ENCODE data around the gene CA4. TPM values are rescaled to one million over a fixed set of nuclear protein-coding genes. Genes with fewer than 3 reads are reported as not detected.
A peak's percentile ranks its signal among the peaks of the same experiment; 100 is the strongest.
"Not testable (repeated sequence)": the region's sequence is repeated elsewhere in the genome, so short reads cannot be mapped to it uniquely, and the experiment has no call there.

CA4 gene
- 13.4 TPM for total RNA-seq
- long read RNA-seq, partial matches to known transcripts = 0 of 4 reads
- long read RNA-seq, other reads (novel, unspliced or antisense) = 0 of 4 reads

DNA sequence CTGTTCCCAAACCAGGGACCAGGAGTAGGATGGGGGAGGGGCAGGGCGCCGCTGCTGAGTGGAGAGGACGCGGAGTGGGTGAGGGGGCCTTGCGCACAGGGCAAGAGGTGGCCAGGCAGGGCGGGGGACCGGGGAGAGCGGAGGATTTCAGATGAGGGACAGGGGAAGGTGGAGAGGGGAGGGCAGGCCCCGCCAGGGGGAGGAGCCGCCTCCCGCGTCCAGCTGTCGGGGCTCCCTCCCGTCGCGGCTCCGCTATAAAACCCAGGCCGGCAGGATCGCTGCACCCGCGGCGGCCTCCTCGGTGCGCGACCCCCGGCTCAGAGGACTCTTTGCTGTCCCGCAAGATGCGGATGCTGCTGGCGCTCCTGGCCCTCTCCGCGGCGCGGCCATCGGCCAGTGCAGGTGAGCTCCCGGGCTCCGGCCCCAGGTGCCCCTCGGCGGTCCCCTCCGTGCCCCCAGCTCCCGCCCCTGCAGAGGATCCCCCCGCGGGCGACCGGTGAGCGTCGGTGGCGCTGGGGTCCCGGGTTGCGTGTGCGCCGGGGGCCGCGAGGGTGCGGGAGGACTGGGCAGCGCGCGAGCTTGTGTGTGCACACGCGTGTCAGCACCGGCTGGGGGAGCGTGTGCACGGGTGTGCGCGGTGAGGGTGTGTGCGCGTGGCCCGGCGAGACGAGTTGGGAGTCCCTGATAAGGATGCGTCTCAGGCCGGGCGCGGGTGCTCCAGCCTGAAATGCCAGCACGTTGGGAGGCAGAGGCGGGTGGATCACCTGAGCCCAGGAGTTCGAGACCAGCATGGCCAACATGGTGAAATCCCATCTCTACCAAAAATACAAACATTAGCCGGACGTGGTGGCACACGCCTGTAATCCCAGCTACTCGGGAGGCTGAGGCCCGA is at the start of gene CA4:
CA4 (plus strand) TSS at position 283 of the 892 bp plus-strand sequence; CDS start at position 345, 62 bp downstream.
- no peak for ATAC-seq
- no peak for DNase-seq (ENCODE audit: missing footprints)
- intact Hi-C loops (cut with DNase I) = no loop called here

DNA sequence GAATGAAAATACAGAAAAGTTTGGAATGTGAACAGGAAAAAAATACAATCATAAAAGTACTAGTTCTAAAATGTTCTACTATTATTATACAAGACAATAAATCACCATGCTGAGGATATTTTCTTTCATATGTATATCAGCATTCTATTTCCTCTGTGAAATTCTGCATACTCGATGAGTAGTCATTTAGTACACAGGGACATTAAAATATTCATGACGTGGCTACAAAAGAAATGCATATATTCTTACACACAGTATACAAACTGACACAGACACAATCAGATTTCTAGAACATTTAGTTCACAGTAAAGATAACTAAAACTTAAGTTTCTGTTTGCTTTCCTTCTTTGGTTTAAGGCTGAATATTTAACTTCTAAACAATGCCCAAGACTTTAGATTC is 49.2 kb upstream of the CA4 start:
- DNase-seq (ENCODE audit: missing footprints); intact Hi-C loops (cut with DNase I); ATAC-seq: not testable (repeated sequence)

DNA sequence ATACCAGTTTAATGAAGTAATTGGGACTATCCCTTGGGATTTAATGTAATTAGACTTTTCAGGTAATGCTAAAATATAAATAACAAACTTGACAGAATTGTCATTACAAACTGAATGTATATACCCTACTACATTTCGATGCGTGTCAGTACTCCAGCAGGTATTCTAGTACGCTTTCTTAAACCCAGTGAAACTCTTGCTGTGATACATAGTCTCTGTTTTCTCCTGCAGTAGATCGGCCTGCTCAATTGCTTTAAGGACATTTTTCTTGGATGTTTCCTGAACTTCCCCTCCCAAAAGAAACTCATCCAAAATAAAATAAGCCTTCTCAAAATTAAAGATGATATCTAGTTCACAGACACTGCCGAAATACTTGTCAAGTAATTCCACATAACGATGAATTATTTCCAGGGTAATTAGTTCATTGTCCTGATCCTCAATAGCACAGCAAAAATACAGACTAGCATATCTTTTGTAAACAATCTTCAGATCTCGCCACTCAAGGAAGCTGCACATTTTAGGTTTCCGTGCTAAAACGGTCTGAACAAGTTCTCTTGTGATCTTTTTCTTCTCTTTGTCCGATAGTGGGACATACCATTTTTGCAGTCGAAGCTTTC is 47.6 kb upstream of the CA4 start:
- intact Hi-C loops (cut with DNase I); ATAC-seq; DNase-seq (ENCODE audit: missing footprints): not testable (repeated sequence)

DNA sequence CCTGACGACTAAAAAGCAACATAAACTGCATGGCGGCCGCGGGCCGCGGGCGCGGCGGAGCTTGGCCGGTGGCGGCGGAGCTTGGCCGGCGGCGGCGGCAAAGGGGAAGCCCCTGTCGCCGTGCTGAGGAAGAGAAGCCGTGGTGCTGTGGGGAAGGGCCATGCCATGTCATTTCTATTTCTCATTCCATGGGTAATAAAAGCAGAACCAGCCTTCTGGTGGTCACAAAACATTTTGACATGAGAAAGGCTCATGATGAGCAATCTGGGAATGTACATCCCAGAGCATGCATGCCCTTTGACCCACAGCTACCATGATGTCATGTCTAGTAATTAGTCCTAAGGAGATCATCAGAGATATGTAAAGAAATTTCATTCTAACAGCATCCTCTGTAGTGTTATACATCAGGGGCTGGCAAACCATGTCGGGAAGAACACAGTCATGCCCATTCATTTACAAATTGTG is 47.1 kb upstream of the CA4 start:
- intact Hi-C loops (cut with DNase I) = no loop called here
- DNase-seq (ENCODE audit: missing footprints) (no peak), ATAC-seq (peak; percentile 63)

DNA sequence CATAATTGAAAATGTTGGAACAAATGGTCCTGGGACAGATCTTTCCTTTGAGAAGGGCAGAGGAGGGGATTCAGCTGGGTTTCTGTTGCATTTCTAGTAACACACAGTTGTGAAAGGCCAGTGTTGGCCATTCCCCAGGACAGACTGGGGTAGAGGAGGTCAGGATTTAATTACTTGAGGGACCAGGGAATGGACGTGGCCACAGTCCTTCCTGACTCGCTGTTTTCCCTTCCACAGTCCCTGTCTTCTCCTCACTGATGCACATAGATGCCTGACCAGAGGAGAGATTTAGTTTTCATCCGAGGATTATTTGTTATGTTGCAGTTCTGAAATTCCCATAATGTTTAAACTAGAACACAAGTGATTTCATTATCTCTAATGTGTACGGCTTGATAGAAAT is 45.8 kb upstream of the CA4 start:
- intact Hi-C loops (cut with DNase I) = no loop called here
- ATAC-seq = no peak

DNA sequence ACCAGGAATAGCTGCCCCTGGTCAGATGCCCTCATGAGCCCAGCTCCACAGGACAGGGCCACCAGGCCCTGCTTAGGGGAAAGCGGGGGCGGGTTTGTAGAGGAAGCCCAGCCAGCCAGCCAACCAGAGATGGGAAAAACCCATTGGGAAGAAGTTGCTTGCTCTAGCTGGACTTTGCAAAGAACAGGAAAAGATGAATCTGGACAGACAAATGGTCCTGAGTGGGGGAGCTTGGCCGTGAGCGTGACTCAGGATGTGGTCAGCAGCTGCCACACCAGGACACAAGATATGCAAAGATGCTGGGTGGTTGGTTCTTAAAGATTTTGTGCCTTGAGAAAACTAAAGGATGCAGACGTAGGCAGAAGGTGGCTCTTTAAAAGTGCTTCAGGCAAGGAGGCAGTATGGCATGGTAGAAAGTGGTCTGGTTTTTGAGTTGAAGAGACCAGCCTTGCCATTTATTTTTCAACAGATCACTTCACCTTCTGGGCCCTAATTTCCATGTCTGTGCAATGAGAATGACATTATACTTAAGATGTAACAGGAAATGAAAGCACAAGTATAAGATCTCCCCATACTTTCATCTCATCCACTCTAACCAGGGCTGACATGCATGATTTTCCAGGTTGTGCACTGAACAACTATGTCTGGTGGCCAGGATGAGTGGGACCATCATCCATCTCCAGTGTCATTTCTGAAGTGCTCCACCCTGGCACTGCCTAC is 43.3 kb upstream of the CA4 start:
- intact Hi-C loops (cut with DNase I) = no loop called here
- ATAC-seq (no peak), DNase-seq (ENCODE audit: missing footprints) (no peak)

More for the DNA sequence above, 45.8 kb upstream of the CA4 start:
- DNase-seq (ENCODE audit: missing footprints) = no peak

DNA sequence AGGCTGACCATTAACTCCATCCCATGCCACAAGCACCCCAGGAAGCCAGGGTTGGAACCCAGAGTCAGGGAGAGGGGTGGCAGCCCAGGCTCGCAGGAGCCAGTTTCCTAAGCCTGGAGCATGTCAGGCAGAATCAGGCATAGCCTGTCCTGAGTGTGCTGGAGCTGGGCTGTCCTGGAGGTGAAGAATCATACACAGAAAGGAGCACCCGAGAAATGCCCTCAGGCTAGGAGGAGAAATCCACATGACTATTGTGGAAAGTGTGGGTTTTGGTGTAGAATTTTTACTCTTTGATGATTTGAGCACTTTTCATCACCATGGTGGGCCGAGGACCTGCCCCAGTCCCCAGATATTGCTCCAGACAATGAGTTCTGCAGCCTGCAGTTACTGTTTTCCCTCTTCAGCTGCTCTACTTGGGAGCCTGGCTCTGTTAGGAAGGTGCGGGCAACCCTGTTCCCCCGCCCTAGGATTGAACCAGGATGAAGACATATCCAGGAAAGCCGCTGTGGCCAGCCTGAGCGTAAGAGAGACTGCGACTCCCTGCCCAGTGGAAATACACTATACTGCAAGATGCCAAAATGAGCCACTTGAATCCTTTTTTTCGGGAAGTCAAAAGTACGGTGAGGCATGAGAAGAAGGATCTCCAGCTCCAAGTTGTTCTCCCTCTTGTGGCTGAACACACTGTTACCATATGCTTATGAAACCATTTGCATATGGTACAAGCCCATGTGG is 42.1 kb upstream of the CA4 start:
- no peak for ATAC-seq
- intact Hi-C loops (cut with DNase I) = no loop called here
- no peak for DNase-seq (ENCODE audit: missing footprints)

DNA sequence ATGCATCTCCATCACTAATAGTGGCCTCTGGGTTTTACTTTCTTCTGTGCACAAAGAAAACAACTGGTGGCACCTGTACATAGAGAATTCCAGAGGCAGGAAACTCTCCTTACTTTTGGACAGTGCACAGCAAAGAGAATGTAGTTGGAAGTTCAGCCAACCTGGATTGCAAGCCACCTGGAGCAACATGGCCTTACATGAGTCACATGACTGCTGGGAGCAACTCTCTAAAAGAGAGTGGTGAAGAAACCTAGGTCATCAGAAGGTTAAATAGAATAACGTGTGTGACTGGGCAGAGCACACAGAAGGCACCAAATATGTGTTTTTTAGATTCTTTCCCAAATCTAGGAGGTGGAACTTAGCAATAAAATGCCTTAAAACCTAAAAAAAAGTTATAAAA is 41.5 kb upstream of the CA4 start:
- DNase-seq (ENCODE audit: missing footprints); ATAC-seq; intact Hi-C loops (cut with DNase I): not testable (repeated sequence)

DNA sequence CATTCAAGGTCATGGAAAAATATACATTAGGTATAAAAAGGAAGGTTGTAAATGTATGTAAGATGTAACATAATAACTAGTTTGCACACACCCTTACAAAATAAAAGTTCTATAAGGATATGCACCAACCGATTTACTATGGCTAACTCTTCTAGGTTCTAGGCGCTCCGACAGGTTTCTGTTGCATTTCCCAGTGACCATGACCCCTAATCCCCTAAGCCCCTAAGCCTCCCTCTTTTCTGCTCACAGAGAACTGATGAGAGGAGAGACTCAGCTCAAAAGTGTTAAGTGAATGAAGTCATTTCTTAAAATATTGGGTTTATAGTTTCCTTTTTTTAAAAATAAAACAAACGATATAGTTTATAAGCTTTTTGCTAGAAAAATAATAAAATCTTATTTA is 41.1 kb upstream of the CA4 start:
- intact Hi-C loops (cut with DNase I) = no loop called here
- DNase-seq (ENCODE audit: missing footprints) (no peak), ATAC-seq (no peak)

DNA sequence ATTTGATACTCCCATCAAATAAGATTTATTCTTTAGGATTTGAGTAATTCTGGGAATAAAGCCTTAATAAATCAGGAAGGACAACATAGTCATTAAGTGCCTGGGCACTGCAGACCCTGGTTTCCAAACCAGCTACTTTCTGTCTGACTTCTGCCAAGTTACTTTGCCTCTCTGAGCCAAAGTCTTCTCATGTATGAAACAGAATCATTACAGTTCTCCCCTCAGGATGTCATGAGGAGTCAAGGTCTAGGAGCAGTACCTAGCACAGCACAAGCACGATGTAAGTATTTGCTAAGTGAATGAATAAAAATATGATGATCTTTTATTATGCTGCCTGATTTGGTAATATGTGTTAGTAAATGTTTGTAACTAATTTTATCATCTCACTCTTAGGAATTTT is 40.6 kb upstream of the CA4 start:
- intact Hi-C loops (cut with DNase I) = no loop called here
- ATAC-seq = no peak

DNA sequence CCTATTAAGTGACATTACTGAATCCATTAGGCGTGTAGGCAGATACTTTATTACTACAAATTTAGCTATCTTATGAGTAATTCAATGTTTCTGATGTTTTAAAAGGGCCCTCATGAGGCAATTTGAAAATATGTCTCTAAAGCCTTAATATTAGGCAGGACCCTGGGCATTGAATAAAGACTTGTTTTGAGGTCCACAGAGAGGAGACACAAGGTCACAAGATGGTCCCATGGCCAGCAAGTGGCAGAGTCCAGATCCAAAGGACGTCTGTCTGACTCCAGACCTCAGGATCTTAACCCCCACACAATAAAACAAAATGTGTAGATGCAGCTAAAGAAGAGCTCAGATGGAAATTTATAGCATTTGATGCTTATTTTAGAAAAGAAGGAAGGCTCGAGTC is 39.2 kb upstream of the CA4 start:
- ATAC-seq (no peak), DNase-seq (ENCODE audit: missing footprints) (no peak)
- intact Hi-C loops (cut with DNase I) = no loop called here

More for the DNA sequence above, 40.6 kb upstream of the CA4 start:
- DNase-seq (ENCODE audit: missing footprints) = no peak

DNA sequence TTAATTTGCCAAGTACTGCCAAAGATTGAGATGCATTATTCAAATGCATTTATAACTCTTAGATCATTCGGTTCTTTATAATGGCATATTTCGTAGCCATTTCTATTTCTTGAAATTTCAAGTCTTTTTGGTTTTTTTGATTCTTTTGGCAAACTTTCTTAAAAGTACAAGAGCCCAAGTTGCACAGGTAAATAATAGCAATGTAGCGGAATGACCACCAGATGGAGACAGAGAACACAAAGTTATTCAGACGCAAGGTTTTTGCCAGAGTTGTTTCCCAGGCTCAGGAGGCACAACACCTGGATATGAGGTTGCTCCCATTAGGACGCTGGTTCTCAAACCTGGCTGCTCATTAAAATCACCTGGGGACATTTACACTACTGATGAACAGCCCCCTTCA is 38.1 kb upstream of the CA4 start:
- ATAC-seq; DNase-seq (ENCODE audit: missing footprints); intact Hi-C loops (cut with DNase I): not testable (repeated sequence)

DNA sequence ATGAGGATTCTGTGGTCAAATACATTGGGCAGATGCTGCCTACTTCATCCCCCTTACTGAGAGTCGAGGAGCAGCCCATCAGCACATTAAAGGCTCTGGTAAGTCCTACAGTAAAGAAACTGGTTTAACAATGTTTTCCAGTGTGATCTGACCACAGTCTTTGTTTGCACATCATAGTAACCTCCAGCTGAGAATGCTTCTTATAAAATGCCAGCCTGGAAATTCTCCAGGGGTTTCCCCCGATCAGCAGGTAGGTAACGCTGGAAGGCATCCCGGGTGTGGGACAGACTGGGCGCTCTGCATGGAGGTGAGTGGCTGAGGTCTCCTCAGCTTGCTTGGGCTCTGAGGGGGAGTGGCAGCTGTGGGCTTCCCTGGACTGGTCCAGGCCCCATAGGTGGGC is 34.4 kb upstream of the CA4 start:
- DNase-seq (ENCODE audit: missing footprints); ATAC-seq; intact Hi-C loops (cut with DNase I): not testable (repeated sequence)

DNA sequence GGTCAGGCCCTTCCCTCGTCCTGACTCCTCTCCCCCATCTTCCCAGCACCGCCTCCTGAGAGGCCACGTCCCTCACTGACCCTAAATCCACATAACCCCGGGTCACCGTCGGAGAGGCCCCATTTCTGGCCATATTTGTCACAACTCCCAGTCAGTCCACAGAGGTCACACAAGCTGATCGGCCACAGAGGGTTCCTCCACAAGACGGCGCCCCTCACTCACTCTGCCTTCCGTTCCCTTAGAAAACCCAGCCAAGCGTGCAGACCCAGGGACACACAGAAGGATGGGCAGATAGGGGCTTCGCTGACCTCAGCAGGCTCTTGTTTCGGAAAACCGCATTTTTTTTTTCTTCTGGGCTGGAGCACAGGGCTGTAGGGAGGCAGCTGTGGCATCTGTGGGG is 33.6 kb upstream of the CA4 start:
- ATAC-seq; DNase-seq (ENCODE audit: missing footprints); intact Hi-C loops (cut with DNase I): not testable (repeated sequence)

DNA sequence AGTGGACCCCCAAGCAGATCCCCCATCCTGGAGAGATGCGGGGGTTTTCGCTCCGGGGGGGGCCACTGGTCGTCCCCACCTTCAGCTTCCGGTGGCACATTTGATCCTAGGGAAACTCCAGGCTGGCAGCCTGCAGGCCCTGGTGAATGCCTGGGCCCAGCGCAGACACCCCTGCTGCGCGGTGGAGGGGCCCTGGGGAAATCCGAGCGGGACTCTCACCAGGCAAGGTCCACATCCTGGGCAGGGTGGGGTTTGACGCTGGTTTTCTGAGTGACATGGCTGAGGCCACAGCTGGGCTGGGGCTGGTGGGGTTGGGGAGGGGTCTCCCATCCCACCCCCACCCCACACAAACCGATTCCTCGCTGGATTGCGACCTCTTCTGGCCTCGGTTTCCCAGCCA is 30.6 kb upstream of the CA4 start:
- DNase-seq (ENCODE audit: missing footprints); ATAC-seq; intact Hi-C loops (cut with DNase I): not testable (repeated sequence)

DNA sequence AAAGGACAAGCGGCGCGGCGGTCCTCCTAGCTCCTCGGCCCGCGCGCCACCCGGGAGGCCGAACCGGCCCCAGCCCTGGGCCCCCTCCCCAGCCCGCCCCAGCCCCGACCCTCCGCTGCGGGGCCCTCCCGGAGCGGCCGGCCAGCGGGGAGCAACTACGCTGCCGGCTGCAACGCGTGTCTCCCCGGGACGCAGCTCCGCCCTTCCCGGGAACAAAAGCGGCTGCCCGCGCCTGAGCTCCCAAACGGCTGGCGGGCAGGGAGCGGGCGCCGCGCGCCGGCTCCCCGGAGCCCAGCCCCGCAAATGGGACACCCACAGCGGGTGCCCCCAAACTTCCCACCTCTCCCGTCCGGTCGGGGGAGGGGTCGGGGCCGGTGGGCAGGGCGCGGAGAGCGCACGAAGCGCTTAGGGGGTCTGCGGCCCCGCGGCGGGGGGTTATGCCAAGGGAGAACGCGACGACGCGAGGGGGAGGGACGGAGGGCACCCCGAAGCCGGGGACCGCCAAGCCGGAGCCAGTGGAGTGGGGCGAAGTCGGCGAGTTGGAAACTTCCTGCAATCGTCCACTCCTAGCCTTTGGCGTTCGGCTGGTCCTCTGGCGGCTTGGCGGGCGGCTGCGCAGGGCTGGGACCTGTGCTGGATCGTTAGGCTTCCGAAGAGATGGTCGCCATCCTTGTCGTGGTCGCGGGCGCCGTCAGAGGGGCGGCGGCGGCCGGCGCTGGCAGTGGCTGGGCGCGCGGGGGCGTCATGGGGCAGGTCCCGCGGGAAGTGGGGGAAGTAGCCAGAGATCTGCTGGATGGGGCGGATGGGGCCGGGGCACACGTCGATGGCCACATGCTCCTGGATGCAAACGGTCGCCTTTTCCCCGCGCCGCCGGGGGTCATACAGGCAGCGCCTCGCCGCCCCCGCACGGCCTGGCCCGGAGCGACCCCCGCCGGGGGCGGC is 29.7 kb upstream of the CA4 start:
- ATAC-seq = peak; percentile 35
- intact Hi-C loops (cut with DNase I); DNase-seq (ENCODE audit: missing footprints): not testable (repeated sequence)
